HG02588 (cell line): Measurements from ENCODE around the gene CPEB2.

ENCODE experiments used
- ATAC-seq: cut with Tn5 transposase; IDR thresholded peaks from one replicate; pipeline ENCODE4 v1.9.1; 2021; ENCODE audit warnings: mild to moderate bottlenecking, moderate library complexity; ENCODE audit not compliant: unreplicated experiment

The CPEB2 gene

GRCh38 chr4:15116509-15117079 lies 114.3 kb downstream of the CPEB2 start:
- no peak for ATAC-seq

- no peak for ATAC-seq
Measured at GRCh38 chr4:15117270-15117946, 115.1 kb downstream of the CPEB2 start.

GRCh38 chr4:15118292-15118691 lies 116.0 kb downstream of the CPEB2 start:
- no peak for ATAC-seq
